NCI-H2171 (cell line): ENCODE measurements around the gene CDH19.

Experiments
- DNase-seq: peaks from one replicate; lab custom pipeline; 2025; lab: John Stamatoyannopoulos, UW

The CDH19 gene, protein sequence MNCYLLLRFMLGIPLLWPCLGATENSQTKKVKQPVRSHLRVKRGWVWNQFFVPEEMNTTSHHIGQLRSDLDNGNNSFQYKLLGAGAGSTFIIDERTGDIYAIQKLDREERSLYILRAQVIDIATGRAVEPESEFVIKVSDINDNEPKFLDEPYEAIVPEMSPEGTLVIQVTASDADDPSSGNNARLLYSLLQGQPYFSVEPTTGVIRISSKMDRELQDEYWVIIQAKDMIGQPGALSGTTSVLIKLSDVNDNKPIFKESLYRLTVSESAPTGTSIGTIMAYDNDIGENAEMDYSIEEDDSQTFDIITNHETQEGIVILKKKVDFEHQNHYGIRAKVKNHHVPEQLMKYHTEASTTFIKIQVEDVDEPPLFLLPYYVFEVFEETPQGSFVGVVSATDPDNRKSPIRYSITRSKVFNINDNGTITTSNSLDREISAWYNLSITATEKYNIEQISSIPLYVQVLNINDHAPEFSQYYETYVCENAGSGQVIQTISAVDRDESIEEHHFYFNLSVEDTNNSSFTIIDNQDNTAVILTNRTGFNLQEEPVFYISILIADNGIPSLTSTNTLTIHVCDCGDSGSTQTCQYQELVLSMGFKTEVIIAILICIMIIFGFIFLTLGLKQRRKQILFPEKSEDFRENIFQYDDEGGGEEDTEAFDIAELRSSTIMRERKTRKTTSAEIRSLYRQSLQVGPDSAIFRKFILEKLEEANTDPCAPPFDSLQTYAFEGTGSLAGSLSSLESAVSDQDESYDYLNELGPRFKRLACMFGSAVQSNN

DNA sequence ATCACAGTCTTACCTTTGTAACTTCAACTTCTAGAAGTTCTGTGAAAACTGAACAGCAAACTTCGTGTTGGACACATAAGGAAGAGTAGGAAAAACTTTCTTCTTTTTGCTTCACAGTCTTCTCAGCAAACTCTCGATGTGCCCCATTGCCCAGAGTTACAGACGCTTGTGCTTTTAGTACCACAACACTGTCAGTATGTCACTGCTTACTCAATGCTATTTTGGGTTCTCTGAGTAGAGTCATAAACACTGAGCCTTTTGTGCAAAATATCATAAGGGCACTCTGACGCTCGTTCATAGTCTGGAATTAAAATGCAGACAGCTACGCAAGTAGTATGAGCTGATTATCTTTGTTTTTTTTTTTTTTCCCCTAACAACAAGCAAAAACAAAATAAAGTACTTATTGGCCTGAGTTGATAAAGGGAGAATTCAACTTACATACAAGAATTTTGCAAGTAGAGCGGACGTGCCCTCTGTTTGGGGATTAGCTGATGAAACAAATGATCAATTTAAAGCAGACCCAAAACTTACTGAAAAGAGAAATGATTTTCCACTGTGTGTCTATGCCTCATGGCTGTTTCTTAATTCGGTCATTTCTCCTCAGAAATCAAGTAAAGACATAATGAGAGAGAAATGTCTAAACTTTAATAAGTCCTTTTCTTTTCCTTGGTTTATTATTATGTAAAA is at the start of gene CDH19:
TSS of gene CDH19 (minus strand) at position 150 of the 687 bp plus-strand sequence. CDS start 31,886 bp downstream, outside the sequence.
- no peak for DNase-seq

DNA sequence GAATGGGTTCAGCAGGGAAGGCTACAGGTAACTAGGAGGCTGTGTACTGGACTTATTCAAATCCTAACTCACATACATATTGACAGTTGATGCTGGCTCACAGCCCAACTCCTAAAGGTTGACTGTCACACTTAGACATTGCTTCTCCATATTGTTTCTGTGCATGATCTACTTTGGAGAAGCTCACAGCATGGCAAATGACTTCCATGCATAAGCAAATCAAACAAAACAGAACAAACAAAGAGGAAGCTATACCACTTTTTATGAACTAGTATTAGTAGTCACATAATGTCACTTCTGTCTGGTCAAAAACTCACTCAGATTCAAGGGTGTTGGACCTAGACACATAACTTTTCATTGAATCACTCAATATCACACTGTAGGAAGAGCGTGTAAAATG is 43.8 kb upstream of the CDH19 start:
- DNase-seq = no peak

DNA sequence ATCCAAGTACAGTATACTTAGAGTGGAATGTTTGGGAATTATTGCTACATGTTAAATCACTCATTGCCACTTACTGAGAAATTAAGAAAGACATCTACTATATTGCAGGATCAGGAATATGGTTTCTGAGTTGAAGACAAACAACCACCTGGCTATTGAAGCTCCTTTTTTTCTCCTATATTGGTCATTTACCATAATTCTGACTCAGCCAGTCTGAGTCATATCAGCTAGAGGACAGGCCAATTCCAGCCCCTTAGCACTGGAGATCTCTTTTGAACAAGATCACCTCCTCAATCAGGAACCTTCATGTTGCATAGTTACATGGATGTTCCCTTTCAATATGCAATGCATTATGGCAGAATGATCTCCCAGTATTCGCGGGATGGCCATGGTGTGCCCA is 42.7 kb upstream of the CDH19 start:
- DNase-seq = no peak

DNA sequence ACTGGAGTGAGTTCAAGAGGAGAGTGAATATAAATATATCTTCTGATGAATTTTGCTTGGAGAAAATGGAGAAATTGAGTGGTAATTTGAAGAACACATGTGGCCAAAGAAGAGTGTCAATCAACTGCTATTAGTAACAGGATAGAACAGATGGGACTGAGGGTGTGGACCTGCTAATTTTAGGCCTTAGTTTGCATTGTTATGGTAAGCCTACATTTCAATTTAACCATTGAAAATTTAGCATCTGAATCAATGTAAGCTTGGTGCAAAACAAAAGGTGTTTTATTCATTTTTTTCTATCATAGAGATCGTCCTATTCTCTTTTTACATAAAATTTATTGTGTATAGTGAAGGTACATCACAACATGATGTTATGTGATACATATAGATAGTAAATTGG is 42.1 kb upstream of the CDH19 start:
- no peak for DNase-seq

DNA sequence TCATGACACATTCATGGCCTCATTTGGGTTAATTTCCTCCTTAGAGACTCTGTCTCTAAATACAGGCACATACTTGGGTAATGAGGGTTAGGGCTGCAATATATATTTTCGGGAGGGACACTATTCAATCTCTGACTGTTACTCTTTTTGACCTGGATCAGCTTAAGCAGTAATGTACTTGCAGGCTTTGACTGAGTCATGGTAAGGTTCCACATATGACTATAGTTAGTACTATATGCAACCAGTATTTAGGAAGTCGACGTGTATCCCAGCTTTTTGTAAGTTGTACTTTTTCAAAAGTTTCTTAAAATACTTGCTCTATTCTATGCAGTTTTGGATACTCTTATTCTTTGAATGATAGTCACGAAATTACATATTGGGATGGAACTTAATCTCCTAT is 37.2 kb upstream of the CDH19 start:
- DNase-seq = no peak

DNA sequence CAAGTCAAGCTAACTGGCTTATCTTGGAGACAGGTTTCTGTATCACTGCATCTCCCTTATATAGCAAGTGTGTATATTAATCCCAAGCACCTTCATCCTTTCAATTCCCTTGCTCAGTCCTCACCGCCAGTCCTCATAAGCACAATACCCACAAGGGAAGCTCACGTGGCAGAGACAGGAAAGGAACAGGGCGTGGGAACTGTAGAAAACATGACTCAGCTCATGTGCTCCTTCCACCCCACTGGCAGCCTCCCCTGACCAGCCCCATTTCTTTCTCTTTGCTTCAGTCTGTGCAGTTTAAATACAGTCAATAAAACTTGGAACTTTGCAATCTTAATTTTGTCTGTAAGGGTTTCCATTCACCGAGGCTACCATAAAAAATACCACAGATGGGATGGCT is 36.5 kb upstream of the CDH19 start:
- DNase-seq = no peak

DNA sequence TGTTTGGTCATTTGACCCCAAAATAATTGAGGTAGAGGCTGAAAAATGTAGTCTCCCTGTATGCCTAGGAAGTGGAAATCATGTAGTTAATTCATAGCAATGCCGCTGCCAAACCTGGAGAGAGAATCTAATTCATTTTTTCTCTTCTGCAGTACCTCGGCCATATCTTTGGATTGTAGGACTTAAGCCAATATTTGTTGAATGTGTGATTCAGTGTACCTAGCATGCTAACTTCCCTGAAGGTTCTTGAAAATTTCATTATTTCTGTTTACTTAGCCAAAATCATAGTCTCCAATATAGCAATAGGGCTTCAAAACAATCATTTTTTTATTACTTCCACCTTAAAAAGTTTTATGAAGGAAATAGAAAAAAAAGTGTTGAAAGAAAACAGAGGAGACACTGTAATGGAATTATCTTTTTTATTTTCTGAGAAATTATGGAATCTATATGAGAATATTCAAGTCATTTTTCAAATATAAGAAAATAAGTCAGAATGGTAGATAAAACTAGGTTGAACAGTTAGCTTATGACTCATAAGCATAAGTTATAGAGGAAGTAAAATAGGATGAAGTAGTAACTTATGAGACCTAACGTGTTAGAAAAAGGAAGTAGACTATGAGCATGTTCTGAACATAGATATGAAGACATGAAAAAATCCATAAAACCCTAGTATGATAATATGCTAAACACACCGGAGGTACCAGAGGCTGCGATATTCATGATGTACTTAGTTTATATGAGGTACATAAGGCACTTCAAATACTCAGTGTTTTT is 35.2 kb upstream of the CDH19 start:
- no peak for DNase-seq

DNA sequence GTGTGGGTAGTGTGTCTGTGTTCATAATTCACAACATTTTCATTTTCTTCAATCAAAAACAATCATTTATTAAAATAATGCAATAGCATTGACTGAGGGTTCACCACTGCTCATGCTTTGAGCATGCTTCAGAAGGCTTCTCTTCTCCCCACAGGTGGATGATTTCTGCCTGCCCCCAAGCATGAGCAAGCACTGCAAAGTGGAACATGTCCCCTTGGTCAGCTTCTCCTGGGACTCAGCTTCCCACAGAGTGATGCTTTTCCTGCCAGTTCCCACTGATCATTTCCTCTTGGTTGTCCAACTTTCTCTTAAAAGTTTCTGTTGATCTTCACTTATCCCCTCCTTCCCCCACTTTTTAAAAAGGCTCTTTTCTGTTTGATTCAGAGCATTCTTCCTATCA is 31.5 kb upstream of the CDH19 start:
- no peak for DNase-seq

DNA sequence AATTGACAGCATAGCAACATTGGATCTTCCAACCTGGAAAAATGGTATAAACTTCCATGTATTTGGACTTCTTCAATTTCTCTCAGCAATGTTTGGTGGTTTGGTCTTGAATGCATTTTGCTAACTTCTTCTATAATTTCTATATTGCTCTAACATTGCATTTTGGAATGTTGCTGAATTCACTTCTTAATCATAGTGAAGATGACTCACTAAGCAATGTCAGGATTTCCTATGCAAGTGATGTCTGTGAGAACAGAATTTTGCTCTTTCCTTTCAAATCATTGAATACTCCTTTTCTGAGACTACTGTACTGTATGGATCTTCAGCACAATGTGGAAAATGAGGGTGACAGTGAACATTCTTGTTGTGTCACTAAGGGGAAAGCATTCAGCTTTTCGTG is 28.9 kb upstream of the CDH19 start:
- DNase-seq = no peak

DNA sequence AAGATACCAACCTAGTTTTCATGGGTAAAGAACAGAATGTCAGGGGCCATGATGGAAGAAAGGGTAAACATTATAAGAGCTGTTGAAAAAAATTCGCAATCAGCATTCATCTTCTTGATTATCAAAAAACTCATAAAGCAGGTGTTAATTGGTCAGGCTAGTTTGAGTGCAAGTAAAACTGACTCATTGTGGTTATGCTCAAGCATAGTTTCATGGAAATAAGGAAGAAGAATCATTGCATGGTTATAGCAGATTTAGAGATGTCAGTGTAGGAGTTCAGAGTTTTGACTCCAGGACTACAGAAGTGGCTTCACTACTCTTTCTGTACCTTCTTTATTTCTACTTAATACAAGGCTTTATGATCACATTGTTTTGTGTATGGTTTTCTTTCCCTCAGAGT is 26.9 kb upstream of the CDH19 start:
- DNase-seq = no peak

DNA sequence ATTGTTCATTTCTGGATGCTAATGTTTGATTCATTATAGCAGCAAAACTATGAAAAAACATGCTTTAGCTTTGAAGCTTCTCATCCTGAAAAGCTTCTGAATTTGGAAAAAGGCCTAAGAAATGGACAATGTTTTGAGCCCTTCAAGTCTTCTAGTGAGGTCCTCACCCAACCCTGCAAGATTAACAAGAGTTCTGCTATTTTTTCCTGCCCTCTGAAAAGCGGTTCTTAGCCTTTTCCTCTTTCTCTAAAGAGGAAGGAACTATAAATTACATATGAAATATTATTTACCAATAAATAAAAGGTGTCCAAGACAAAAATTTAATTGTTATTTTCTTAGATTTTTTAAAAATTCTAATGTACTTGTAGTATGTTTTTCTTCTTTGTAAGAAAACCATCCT is 19.9 kb upstream of the CDH19 start:
- DNase-seq = no peak

DNA sequence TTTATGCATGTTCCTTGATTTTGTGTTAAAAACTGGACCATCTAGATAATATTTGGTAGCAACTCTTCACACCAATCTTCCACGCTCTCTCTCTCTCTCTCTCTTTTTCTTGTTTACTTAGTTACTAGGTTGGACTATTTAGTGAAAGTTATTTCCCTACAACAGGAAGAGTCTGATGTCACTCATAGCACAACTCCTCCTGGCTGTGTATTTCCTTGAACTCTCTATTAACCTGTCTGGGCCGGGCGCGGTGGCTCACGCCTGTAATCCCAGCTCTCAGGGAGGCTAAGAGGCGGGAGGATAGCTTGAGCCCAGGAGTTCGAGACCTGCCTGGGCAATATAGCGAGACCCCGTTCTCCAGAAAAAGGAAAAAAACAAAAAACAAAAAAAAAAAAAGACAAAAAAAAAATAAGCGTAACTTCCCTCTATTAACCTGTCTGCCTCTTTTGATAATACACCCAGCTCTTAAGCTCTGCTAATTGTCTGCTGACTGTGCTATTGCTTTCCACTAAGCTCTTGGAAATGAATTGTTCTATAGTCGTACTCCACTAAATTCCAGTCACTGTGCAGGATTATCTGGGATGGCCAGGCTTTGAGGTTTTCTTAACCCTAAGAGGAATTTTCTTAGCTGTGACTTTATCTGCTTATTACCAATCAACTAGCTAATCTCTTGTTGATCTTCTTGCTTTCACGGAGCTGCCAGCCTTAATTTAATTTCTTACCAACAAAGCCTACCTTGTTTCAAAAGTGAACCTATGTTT is 18.1 kb upstream of the CDH19 start:
- no peak for DNase-seq

DNA sequence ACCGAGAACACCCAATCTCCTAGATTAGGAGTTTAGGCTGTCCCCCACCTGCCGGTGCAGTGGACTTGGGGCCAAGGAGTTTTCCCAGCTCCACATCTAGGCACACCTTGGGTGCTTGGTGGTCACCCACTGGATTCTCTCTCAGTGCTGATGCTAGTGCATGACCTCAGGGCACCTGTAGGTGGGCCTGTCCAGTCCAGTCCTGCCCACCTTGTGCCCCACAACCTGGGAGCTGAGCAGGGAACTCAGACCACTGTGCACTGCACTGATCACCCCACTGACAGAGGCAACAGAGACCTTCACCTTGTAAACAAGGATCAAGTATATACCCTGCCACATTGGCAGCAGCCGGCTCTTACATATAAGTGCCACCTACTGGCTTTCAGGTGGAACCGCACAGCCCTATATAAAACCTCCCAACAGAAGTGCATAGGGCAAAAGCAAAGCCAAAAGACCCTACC is 12.7 kb upstream of the CDH19 start:
- no peak for DNase-seq

DNA sequence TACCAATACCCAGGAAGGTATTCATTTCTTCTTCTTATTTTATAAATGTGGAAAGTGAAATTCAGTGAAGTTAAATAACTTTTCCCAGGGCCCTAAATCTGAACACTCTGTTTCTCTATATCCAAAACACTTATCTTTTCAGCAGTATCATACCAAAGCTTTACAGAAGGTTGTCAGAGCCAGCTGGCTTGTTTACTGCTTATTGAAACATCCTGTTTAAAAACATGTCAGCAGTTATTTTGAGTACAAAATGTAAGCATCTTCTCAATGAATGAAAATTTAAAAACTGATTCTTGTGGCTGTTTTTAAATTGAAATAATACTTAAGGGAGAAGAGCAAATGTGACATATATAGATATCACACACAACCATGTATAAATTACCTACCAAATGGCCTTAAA is 11.3 kb upstream of the CDH19 start:
- DNase-seq = no peak

DNA sequence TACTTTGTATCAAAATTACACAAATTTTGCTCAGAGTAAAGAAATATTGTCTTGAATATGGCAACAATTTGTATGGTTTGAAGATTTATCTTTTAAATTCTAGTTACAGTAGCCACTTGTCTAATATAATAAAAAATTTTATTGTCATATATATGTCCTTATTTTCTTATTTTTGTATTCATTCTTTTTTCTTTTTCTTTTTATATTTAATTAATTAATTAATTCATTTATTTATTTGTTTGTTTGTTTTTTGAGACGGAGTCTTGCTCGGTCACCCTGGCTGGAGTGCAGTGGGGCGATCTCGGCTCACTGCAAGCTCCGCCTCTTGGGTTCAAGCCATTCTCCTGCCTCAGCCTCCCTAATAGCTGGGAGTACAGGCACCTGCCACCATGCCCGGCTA is 3.7 kb upstream of the CDH19 start:
- no peak for DNase-seq

DNA sequence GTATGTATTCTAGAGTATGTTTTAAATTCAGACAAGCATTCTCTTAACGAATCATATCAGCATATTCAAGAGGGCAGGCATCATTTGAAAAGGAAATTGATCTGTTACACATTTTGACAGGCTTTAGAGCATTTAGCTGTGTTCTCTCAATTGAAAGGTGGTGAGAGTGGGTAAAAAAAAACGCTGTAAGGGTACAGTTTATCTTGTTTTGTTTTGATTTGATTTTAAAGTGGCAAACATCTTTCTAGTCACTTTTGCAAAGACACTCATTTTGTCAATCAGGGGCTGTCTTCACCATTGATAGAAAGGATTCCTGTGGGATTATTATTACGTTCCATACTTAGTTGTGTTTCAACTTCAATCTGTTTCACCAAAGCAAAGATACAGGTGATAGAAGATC is 2.2 kb downstream of the CDH19 start:
- no peak for DNase-seq

DNA sequence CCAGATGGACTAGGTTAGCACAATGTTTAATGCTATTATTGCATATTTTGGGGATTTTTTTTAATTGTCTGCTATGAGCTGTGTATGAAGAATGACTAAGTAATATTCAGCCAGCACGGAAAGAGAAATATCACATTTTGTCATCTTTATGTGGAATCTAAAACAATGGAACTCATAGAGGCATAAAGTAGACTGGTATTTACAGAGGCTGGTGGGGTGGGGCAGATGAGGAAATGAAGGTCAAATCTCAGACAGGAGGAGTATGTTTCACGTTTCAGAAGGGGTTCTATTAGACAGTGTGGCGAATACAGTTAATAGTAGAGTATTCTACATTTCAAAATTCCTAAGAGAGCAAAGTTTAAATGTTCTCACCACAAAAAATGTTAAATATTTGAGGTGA is 4.7 kb downstream of the CDH19 start:
- DNase-seq = no peak

DNA sequence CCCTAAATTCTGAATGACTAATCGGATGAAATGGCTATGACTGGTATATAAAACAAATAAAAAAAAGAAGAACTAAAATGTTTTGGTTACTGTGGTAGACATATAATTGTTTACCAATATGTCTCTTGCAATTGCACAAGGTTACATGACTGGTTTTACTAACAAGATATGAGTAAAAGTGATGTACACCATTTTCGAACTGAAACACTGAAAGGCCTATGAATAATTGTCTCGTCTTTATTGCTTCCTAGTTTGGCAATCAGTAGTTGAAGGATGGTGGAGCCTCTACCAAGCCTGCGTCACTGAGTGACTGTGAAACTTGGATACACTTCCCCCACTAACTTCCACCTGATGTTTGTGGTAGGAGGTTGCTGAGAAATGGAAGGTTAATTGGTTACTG is 16.5 kb downstream of the CDH19 start:
- DNase-seq = no peak

DNA sequence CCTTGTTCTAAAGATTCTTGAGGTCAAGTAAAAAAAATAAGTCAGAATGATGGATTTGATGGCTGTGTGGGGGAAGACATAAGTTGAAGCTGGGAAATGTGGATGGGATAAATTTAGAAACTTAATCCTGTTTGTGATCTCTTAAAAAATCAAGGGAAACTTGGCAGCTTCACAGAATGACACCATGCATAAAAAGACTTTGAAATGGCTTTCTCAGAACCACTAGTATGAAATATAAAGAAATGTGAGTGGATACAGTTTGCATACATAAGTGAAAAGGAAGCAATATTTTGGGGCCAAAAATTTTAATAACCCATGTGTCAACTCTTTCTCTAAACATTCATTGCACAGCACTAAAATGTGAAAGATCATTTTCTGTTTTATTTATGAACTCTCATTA is 21.7 kb downstream of the CDH19 start:
- DNase-seq = no peak

DNA sequence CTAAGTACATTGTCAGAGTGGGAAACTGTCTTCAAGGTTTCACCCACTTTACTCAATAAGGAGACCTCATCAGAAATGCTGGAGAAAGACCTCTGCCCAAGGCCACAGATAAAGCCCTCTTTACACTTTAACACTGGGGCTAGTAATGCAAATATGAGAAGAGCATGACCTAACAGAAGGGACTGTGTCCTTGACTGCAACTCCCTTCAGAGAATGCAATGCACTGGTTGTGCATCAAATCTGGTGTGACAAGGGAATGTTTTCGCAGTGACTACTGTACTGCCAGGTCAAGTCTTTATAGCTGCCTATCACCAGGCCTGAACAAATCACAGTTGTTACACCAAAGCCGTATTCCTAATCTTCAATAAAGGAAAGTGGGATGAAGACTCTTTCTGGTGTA is 28.6 kb downstream of the CDH19 start:
- DNase-seq = no peak

DNA sequence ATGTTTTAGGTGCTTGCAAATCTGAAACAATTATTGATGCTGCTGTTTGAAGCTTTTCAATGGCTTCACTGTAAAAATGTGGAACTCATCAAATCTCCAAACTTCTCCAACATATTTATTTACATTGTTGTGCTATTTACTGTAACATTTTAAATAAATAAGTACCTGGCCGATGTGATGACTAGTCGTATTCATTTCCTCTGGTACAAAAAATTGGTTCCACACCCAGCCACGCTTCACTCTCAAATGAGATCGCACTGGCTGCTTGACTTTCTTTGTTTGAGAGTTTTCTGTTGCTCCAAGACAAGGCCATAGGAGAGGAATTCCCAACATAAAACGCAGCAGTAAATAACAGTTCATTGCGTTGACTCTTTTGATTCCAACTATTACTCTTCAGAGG is 32.0 kb downstream of the CDH19 start:
- DNase-seq = no peak
